Panc1 (cell line): ENCODE measurements around the gene SNTA1.
"Not testable (repeated sequence)": the region's sequence is repeated elsewhere in the genome, so short reads cannot be mapped to it uniquely, and the experiment has no call there.

Source experiments
- POLR2AphosphoS5 ChIP-seq: IDR thresholded peaks from 2 replicates; pipeline ENCODE4 v1.6.1; 2012; ENCODE audit warnings: mild to moderate bottlenecking, low read depth, low read length, moderate library complexity
- REST ChIP-seq, 2 experiments: IDR thresholded peaks; 2 replicates each; pipeline ENCODE4 v1.6.1; 2011 to 2012; ENCODE audit warnings: low read depth in 2 of 2, control low read depth in 1 of 2, low read length in 1 of 2, mild to moderate bottlenecking in 1 of 2, moderate library complexity in 1 of 2; ENCODE audit not compliant: insufficient read depth in 1 of 2
- SIN3A ChIP-seq: IDR thresholded peaks from 2 replicates; pipeline ENCODE4 v1.6.1; 2012; ENCODE audit warnings: low read depth, mild to moderate bottlenecking, low read length, moderate library complexity, borderline replicate concordance; ENCODE audit not compliant: insufficient read depth
- TCF7L2 ChIP-seq: IDR thresholded peaks from 2 replicates; pipeline ENCODE4 v1.6.1; 2011; ENCODE audit warnings: mild to moderate bottlenecking, low read depth, low read length, inconsistent platforms
- TF ChIP-seq, protein P1 (sequence below): fragments of 450-650 bp; IDR thresholded peaks from 2 replicates; pipeline ENCODE4 v1.5.1; 2017; ENCODE audit warnings: mild to moderate bottlenecking

DNA sequence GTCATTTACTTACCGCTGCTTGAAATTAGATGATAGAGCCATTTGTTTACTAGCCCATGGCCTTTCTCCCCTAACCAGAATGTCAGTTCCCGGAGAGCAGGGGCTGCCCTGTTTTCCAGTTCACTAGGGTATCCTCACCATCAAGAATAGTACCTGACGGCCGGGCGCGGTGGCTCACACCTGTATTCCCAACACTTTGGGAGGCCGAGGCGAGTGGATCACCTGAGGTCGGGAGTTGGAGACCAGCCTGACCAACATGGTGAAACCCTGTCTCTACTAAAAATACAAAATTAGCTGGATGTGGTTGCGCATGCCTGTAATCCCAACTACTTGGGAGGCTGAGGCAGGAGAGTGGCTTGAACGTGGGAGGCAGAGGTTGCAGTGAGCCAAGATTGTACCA is 19.7 kb downstream of the SNTA1 start:
- TF ChIP-seq POLR2AphosphoS5; TCF7L2; REST (IDR thresholded peaks at IDR 0.05; ENCODE audit: insufficient read depth in 1 of 2, low read depth in 2 of 2, low read length in 1 of 2); SIN3A: not testable (repeated sequence)
- TF ChIP-seq, protein P1, sequence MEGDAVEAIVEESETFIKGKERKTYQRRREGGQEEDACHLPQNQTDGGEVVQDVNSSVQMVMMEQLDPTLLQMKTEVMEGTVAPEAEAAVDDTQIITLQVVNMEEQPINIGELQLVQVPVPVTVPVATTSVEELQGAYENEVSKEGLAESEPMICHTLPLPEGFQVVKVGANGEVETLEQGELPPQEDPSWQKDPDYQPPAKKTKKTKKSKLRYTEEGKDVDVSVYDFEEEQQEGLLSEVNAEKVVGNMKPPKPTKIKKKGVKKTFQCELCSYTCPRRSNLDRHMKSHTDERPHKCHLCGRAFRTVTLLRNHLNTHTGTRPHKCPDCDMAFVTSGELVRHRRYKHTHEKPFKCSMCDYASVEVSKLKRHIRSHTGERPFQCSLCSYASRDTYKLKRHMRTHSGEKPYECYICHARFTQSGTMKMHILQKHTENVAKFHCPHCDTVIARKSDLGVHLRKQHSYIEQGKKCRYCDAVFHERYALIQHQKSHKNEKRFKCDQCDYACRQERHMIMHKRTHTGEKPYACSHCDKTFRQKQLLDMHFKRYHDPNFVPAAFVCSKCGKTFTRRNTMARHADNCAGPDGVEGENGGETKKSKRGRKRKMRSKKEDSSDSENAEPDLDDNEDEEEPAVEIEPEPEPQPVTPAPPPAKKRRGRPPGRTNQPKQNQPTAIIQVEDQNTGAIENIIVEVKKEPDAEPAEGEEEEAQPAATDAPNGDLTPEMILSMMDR: not testable (repeated sequence)
